ENCODE measurements around the gene ARL15. TPM values are rescaled to one million over a fixed set of nuclear protein-coding genes. Genes with fewer than 3 reads are reported as not detected.

ARL15 gene
- total and polyA plus RNA-seq, 9 of the 15 experiments (the other 6 are each of a cell fraction or from before 2014, with no cell fraction given): 18.5 to 80.4 (median 57.0) TPM

DNA sequence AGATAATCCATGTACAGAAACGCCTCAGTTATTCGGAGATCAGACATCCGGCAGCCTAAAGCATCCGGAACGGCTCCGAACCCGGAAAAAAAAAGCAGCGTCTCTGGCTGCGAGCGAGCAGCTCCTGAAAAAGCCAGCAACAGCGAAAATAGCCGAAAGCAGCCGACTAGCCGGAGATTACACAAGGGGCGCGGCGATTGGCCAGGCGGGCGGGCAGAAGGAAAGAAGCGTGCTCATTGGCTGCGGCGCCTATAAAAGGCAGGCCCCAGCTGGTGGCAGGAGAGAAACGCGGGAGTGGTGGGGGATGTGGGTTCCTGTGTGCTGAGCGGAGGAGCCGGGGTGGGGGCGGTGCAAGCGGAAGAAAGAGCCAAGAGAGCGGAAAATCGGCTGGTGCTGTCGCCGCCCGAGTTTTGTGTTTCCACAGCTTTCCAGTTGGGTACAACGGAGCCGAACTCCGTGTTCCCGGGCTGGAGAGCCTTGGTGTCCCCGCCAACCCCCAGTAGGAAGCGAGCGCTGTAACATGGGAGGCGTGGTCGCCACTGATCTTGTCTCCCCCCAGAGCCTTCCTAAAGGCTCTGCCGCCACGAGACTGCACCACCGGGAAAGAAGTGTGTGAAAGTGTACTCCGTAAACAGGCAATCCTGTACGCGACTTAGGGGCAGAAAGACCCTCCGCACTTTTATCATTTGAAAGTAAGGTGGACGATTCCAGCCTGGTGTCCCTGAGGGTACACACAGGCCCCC is at the start of gene ARL15 (continued):
- TF ChIP-seq GTF3C2 (IDR thresholded peaks at IDR 0.05; ENCODE audit: borderline replicate concordance, extremely low read depth, insufficient read length) (no peak), CHD1 (IDR thresholded peaks at IDR 0.05; ENCODE audit: low read length) (peak; percentile 95), ARID3B (CRISPR knock-in tag; IDR thresholded peaks at IDR 0.05; ENCODE audit: borderline replicate concordance) (no peak), ZNF12 (CRISPR knock-in tag; IDR thresholded peaks at IDR 0.05) (no peak), JUNB (CRISPR knock-in tag; conservative IDR thresholded peaks at IDR 0.05) (no peak), SAFB2 (IDR thresholded peaks at IDR 0.05; ENCODE audit: borderline replicate concordance, low read depth, low read length, severe bottlenecking) (no peak), RBM15 (IDR thresholded peaks at IDR 0.05; ENCODE audit: insufficient read depth, low read length) (no peak), POLR2B (IDR thresholded peaks at IDR 0.05; ENCODE audit: low read depth, partially characterized antibody) (peak; percentile 100), ZNF507 (tag; conservative IDR thresholded peaks at IDR 0.05) (no peak), ZNF197 (CRISPR knock-in tag; IDR thresholded peaks at IDR 0.05; ENCODE audit: low read depth) (no peak), ZNF146 (CRISPR knock-in tag; IDR thresholded peaks at IDR 0.05; ENCODE audit: unreplicated experiment) (no peak), SMARCA4 (IDR thresholded peaks at IDR 0.05) (peak; percentile 17), SMARCA5 (IDR thresholded peaks at IDR 0.05) (no peak), CLOCK (CRISPR knock-in tag; IDR thresholded peaks at IDR 0.05; ENCODE audit: borderline replicate concordance) (no peak), SMARCB1 (IDR thresholded peaks at IDR 0.05; ENCODE audit: insufficient read length, low read depth) (no peak), EGR1 (conservative IDR thresholded peaks at IDR 0.05) (peak; percentile 92), NCOA4 (IDR thresholded peaks at IDR 0.05; ENCODE audit: partially characterized antibody) (no peak), RFX5 (IDR thresholded peaks at IDR 0.05; ENCODE audit: low read depth, low read length) (0 out of 2 replicates have a peak, but pooled peaks have one; percentile 31), ZNF766 (CRISPR knock-in tag; conservative IDR thresholded peaks at IDR 0.05) (no peak)
- TF ChIP-seq, protein P1, sequence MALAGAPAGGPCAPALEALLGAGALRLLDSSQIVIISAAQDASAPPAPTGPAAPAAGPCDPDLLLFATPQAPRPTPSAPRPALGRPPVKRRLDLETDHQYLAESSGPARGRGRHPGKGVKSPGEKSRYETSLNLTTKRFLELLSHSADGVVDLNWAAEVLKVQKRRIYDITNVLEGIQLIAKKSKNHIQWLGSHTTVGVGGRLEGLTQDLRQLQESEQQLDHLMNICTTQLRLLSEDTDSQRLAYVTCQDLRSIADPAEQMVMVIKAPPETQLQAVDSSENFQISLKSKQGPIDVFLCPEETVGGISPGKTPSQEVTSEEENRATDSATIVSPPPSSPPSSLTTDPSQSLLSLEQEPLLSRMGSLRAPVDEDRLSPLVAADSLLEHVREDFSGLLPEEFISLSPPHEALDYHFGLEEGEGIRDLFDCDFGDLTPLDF (CRISPR knock-in tag; IDR thresholded peaks at IDR 0.05): peak; percentile 74; the same call in 1 of the 2 replicates

Measured in K562 (cell line).